ENCODE measurements around the gene MYO5A. TPM values are rescaled to one million over a fixed set of nuclear protein-coding genes. Genes with fewer than 3 reads are reported as not detected.

The MYO5A gene
- total and polyA plus RNA-seq, 2 donors (not counting 3 experiments of a cell fraction or from before 2014, with no cell fraction given) = 31.9 to 91.9 TPM

DNA sequence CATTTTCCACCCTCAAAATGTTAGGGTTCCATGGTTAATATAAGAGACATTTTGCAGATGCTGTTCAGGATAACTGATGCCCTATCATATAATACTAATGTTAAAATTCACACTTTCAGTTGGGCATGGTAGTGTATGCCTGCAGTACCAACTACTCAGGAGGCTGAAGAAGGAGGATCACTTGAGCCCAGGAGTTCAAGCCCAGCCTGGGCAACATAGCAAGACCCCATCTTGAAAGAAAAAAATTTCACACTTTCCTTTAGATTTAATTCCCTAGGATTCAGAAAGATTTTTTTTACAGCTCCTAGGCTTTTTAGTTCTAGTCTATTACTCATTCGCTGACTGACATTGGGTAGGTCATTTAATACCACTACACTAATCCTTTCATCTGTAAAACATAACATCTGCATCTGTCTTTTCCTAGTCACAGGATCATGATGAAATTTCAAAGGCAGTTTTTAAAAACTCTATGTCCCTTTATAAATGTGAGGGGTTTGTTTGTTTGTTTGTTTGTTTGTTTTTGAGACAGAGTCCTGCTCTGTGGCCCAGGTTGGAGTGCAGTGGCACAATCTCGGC is 103.7 kb downstream of the MYO5A start:
- H3K27me3 ChIP-seq (ENCODE audit: control insufficient read depth in 2 of 2, insufficient read depth in 2 of 2, low read length in 2 of 2) = no peaks in the 10 kb centered on the region
- no peak overlapping the region for H3K9ac ChIP-seq (replicated peaks; ENCODE audit: extremely low read depth, insufficient read depth, low read length)
- intact Hi-C loops (cut with micrococcal nuclease) = no loop called here
- H2AFZ ChIP-seq (ENCODE audit: low read depth, low read length) = no peak overlapping the region
- H4K20me1 ChIP-seq (replicated peaks; ENCODE audit: control insufficient read depth, extremely low read depth, insufficient read depth, low read length) = no peaks in the 10 kb centered on the region
- dilution Hi-C loops (cut with MboI; ENCODE audit: extremely low pct_ligation_motif_present, low sequenced_read_pairs) = no loop called here
- peaks cover 8% of the 10 kb centered on the region for H3K79me2 ChIP-seq (ENCODE audit: control insufficient read depth, insufficient read depth, low read length)
- DNase-seq (ENCODE audit: low read depth, low spot score) (no peak), FAIRE-seq (no peak)
- H3K9me1 ChIP-seq (replicated peaks; ENCODE audit: control insufficient read depth, extremely low read depth, insufficient read depth, low read length) = no peaks in the 10 kb centered on the region
- no peaks in the 10 kb centered on the region for H3K9me3 ChIP-seq (replicated peaks; ENCODE audit: control insufficient read depth, insufficient read depth, low read length)
- POLR2A ChIA-PET = no interaction called here
- H3K4me2 ChIP-seq (ENCODE audit: insufficient read depth, low read length) = no peak overlapping the region
- H3K27ac ChIP-seq (ENCODE audit: insufficient read depth, low read depth, low read length) = no peak overlapping the region
- no TSS peak for BruUV-seq (replicated peaks)
- peaks cover 3 to 5% of the 10 kb centered on the region in 2 experiments for H3K36me3 ChIP-seq (ENCODE audit: control insufficient read depth in 2 of 2, extremely low read depth in 1 of 2, insufficient read depth in 2 of 2, low read length in 2 of 2)
- CTCF ChIA-PET = no interaction called here
- H3K4me1 ChIP-seq (ENCODE audit: control insufficient read depth, extremely low read depth, insufficient read depth, low read length) = peaks cover 14% of the 10 kb centered on the region
- H3K4me3 ChIP-seq (replicated peaks in 1 of 3; ENCODE audit: insufficient read depth in 1 of 3, low read depth in 1 of 3, low read length in 3 of 3) = no peak overlapping the region
- TF ChIP-seq JUN (IDR thresholded peaks at IDR 0.05; ENCODE audit: borderline replicate concordance, insufficient read depth, insufficient read length, low read depth) (no peak), GATA2 (IDR thresholded peaks at IDR 0.05; ENCODE audit: insufficient read depth, insufficient read length, low read depth, low read length) (no peak), EZH2 (IDR thresholded peaks at IDR 0.05; ENCODE audit: borderline replicate concordance, low read depth, low read length, severe bottlenecking) (no peak), POLR2AphosphoS5 (IDR thresholded peaks at IDR 0.05; ENCODE audit: insufficient read depth, low read depth, low read length) (no peak), POLR2A (IDR thresholded peaks at IDR 0.05; ENCODE audit: low read depth, low read length) (no peak), MYC (IDR thresholded peaks at IDR 0.05; ENCODE audit: low read depth, low read length) (no peak), FOS (IDR thresholded peaks at IDR 0.05; ENCODE audit: borderline replicate concordance, insufficient read depth, low read length) (no peak)
- TF ChIP-seq, protein P1, sequence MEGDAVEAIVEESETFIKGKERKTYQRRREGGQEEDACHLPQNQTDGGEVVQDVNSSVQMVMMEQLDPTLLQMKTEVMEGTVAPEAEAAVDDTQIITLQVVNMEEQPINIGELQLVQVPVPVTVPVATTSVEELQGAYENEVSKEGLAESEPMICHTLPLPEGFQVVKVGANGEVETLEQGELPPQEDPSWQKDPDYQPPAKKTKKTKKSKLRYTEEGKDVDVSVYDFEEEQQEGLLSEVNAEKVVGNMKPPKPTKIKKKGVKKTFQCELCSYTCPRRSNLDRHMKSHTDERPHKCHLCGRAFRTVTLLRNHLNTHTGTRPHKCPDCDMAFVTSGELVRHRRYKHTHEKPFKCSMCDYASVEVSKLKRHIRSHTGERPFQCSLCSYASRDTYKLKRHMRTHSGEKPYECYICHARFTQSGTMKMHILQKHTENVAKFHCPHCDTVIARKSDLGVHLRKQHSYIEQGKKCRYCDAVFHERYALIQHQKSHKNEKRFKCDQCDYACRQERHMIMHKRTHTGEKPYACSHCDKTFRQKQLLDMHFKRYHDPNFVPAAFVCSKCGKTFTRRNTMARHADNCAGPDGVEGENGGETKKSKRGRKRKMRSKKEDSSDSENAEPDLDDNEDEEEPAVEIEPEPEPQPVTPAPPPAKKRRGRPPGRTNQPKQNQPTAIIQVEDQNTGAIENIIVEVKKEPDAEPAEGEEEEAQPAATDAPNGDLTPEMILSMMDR (IDR thresholded peaks at IDR 0.05; ENCODE audit: extremely low read depth in 1 of 2, insufficient read depth in 1 of 2, low read depth in 1 of 2, low read length in 2 of 2) = no peak
- TF ChIP-seq, protein P2, sequence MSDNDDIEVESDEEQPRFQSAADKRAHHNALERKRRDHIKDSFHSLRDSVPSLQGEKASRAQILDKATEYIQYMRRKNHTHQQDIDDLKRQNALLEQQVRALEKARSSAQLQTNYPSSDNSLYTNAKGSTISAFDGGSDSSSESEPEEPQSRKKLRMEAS (IDR thresholded peaks at IDR 0.05; ENCODE audit: insufficient read depth, insufficient read length) = no peak

All from endothelial cell of umbilical vein (primary cell).